ENCODE results near the gene ZNF557. TPM values are rescaled to one million over a fixed set of nuclear protein-coding genes. Genes with fewer than 3 reads are reported as not detected.
A peak's percentile ranks its signal among the peaks of the same experiment; 100 is the strongest.

ZNF557 gene
- total and polyA plus RNA-seq, 12 donors: 1.1 to 5.8 (median 3.9) TPM

GRCh38 chr19:7120499-7120898 lies 51.0 kb downstream of the ZNF557 start:
- no peak overlapping the region for H3K27ac ChIP-seq
- H3K4me1 ChIP-seq: no peaks in the 10 kb centered on the region
- H3K4me3 ChIP-seq: no peak overlapping the region
- H3K36me3 ChIP-seq: peaks cover 0 to 94% (median 71%) of the 10 kb centered on the region in 9 donors
- DNase-seq (no peak), ATAC-seq (no peak)
- TF ChIP-seq CTCF (IDR thresholded peaks at IDR 0.05): no peak
- WGBS, 2 donors: 92 to 95% methylated on average over 10 of the region's 10 CpGs
- intact Hi-C loops (cut with DNase I): no loop called here
- H3K27me3 ChIP-seq: no peaks in the 10 kb centered on the region
- peaks cover 0 to 4% (median 0%) of the 10 kb centered on the region in 11 donors for H3K9me3 ChIP-seq

GRCh38 chr19:7122701-7123100 lies 53.2 kb downstream of the ZNF557 start:
- DNase-seq: no peak
- H3K4me1 ChIP-seq: no peaks in the 10 kb centered on the region
- no peak for ATAC-seq
- no peaks in the 10 kb centered on the region for H3K27me3 ChIP-seq
- peaks cover 0 to 19% (median 11%) of the 10 kb centered on the region in 11 donors for H3K9me3 ChIP-seq
- H3K27ac ChIP-seq: no peak overlapping the region
- H3K36me3 ChIP-seq: peaks cover 6 to 95% (median 83%) of the 10 kb centered on the region in 9 donors
- TF ChIP-seq CTCF (IDR thresholded peaks at IDR 0.05): no peak
- no peak overlapping the region for H3K4me3 ChIP-seq
- WGBS, 2 donors: 95 to 97% methylated on average over 16 of the region's 16 CpGs
- intact Hi-C loops (cut with DNase I): no loop called here

GRCh38 chr19:7124782-7125181 lies 55.3 kb downstream of the ZNF557 start:
- Histone ChIP-seq H3K36me3 (peaks cover 6 to 96% (median 86%) of the 10 kb centered on the region in 9 donors), H3K9me3 (peaks cover 0 to 19% (median 11%) of the 10 kb centered on the region in 11 donors), H3K4me3 (no peak overlapping the region), H3K4me1 (no peaks in the 10 kb centered on the region), H3K27ac (no peak overlapping the region), H3K27me3 (no peaks in the 10 kb centered on the region)
- peak in 1 of 8 donors; percentile 19 for ATAC-seq
- WGBS, 2 donors: 55 to 73% methylated on average over 3 of the region's 3 CpGs
- intact Hi-C loops (cut with DNase I): no loop called here
- DNase-seq: no peak
- no peak for TF ChIP-seq CTCF (IDR thresholded peaks at IDR 0.05)

- H3K36me3 ChIP-seq: peaks cover 6 to 96% (median 86%) of the 10 kb centered on the region in 9 donors
- ATAC-seq (peak in 2 of 8 donors; percentile 6 to 33), DNase-seq (no peak)
- no peak overlapping the region for H3K4me3 ChIP-seq
- no peak overlapping the region for H3K27ac ChIP-seq
- H3K9me3 ChIP-seq: peaks cover 0 to 19% (median 11%) of the 10 kb centered on the region in 11 donors
- TF ChIP-seq CTCF (IDR thresholded peaks at IDR 0.05): no peak
- WGBS, 2 donors: 95 to 100% methylated on average over 16 of the region's 16 CpGs
- intact Hi-C loops (cut with DNase I): no loop called here
- H3K27me3 ChIP-seq: no peaks in the 10 kb centered on the region
- H3K4me1 ChIP-seq: no peaks in the 10 kb centered on the region
These were observed 55.7 kb downstream of the ZNF557 start for GRCh38 chr19:7125221-7125620.
